Urothelium cell line (cell line): Measurements from ENCODE around the gene PIP5K1A.
"Not testable (repeated sequence)": the region's sequence is repeated elsewhere in the genome, so short reads cannot be mapped to it uniquely, and the experiment has no call there.

Experiments used
- DNase-seq: peaks from one replicate; pipeline ENCODE4 v3.0.0; 2011; ENCODE audit warnings: low spot score, mixed read lengths
- FAIRE-seq: peaks from 2 replicates; lab custom pipeline; 2011; peaks lifted over from hg19 to GRCh38; lab: Jason Lieb, UNC

PIP5K1A gene

GRCh38 chr1:151246786-151247185 lies 48.4 kb downstream of the PIP5K1A start:
- DNase-seq (no peak), FAIRE-seq (no peak)

- DNase-seq: peak; percentile 67
- FAIRE-seq: no peak
Observed at GRCh38 chr1:151251656-151252470, 53.5 kb downstream of the PIP5K1A start.

GRCh38 chr1:151254217-151255213 lies 56.2 kb downstream of the PIP5K1A start, which contains the start of gene PSMD4:
TSS of gene PSMD4 (plus strand) at chr1:151254734. CDS start at chr1:151254783, 49 bp downstream.
- peak; percentile 100 for DNase-seq

GRCh38 chr1:151255381-151255780 lies 57.0 kb downstream of the PIP5K1A start:
- FAIRE-seq: no peak
- no peak for DNase-seq

More at GRCh38 chr1:151254217-151255213, 56.2 kb downstream of the PIP5K1A start, which contains the start of gene PSMD4:
- FAIRE-seq: peak; percentile 90

GRCh38 chr1:151259351-151259750 lies 61.0 kb downstream of the PIP5K1A start:
- DNase-seq (no peak), FAIRE-seq (no peak)

- DNase-seq: no peak
- FAIRE-seq: no peak
Observed at GRCh38 chr1:151265446-151266236, 67.3 kb downstream of the PIP5K1A start.

- no peak for FAIRE-seq
- DNase-seq: no peak
Observed at GRCh38 chr1:151266315-151266714, 68.0 kb downstream of the PIP5K1A start.

- DNase-seq (no peak), FAIRE-seq (no peak)
Observed at GRCh38 chr1:151266821-151267220, 68.5 kb downstream of the PIP5K1A start.

- DNase-seq: no peak
- FAIRE-seq: no peak
Observed at GRCh38 chr1:151267760-151268159, 69.4 kb downstream of the PIP5K1A start.

- FAIRE-seq (no peak), DNase-seq (no peak)
Observed at GRCh38 chr1:151273924-151274466, 75.6 kb downstream of the PIP5K1A start.

GRCh38 chr1:151275341-151275740 lies 77.0 kb downstream of the PIP5K1A start:
- not testable (repeated sequence) for FAIRE-seq

GRCh38 chr1:151277249-151277648 lies 78.9 kb downstream of the PIP5K1A start:
- no peak for DNase-seq
- no peak for FAIRE-seq

More at GRCh38 chr1:151275341-151275740, 77.0 kb downstream of the PIP5K1A start:
- DNase-seq: not testable (repeated sequence)

GRCh38 chr1:151281225-151281968 lies 83.0 kb downstream of the PIP5K1A start:
- no peak for FAIRE-seq
- peak; percentile 91 for DNase-seq

GRCh38 chr1:151281969-151282882 lies 83.9 kb downstream of the PIP5K1A start, which contains the start of gene ZNF687:
TSS of gene ZNF687 (plus strand) at chr1:151282299. CDS start at chr1:151286292, 3,993 bp downstream.
- peak; percentile 99 for DNase-seq
- peak; percentile 20 for FAIRE-seq

GRCh38 chr1:151282883-151283725 lies 84.8 kb downstream of the PIP5K1A start:
- DNase-seq (peak; percentile 30), FAIRE-seq (no peak)

GRCh38 chr1:151284013-151284577 lies 85.7 kb downstream of the PIP5K1A start:
- FAIRE-seq: no peak
- no peak for DNase-seq
